Gastroesophageal sphincter (tissue), 4 donors: ENCODE results near the gene ZNF664. TPM values are rescaled to one million over a fixed set of nuclear protein-coding genes. Genes with fewer than 3 reads are reported as not detected.

Experiments
- ATAC-seq: fragments of 150-250 bp; one replicate; pipeline ENCODE4 v1.9.1; 2016; ENCODE audit warnings: mild to moderate bottlenecking, moderate library complexity
- H3K27ac ChIP-seq, 4 donors: fragments of 200-600 bp; sonication (generic) in 3 of 4; 1 replicate in 3 of 4; 2 replicates in 1 of 4; pipeline ENCODE4 v1.5.1; 2016 to 2019
- H3K27me3 ChIP-seq: fragments of 200-600 bp; sonication (generic); one replicate; pipeline ENCODE4 v1.5.1; 2019
- H3K36me3 ChIP-seq, 2 donors: fragments of 200-600 bp; sonication (generic); one replicate each; pipeline ENCODE4 v1.5.1; 2019; ENCODE audit warnings: control low read depth in 1 of 2
- H3K4me1 ChIP-seq, 3 donors: fragments of 200-600 bp; sonication (generic); 1 replicate in 2 of 3; 2 replicates in 1 of 3; pipeline ENCODE4 v1.5.1; 2016 to 2019; ENCODE audit warnings: control low read depth in 2 of 3
- H3K4me3 ChIP-seq, 2 donors: fragments of 200-600 bp; sonication (generic); one replicate each; pipeline ENCODE4 v1.5.1; 2019; ENCODE audit warnings: mild to moderate bottlenecking in 1 of 2, moderate library complexity in 1 of 2
- H3K9me3 ChIP-seq, 3 donors: fragments of 200-600 bp; sonication (generic); one replicate each; pipeline ENCODE4 v1.5.1; 2017 to 2019; ENCODE audit warnings: control low read depth in 2 of 3
- CTCF ChIP-seq, 4 experiments: fragments of 200-600 bp in 2 of 4; fragments of 450-650 bp in 2 of 4; sonication (generic) in 1 of 4; IDR thresholded peaks; one replicate each; pipeline ENCODE4 v1.5.1; 2017 to 2019; ENCODE audit warnings: antibody characterized with exemption in 4 of 4, mild to moderate bottlenecking in 2 of 4, moderate library complexity in 2 of 4
- EP300 ChIP-seq: sonication (generic); formaldehyde crosslinking; IDR thresholded peaks from one replicate; pipeline ENCODE4 v1.6.1; 2017; ENCODE audit warnings: antibody characterized with exemption, mild to moderate bottlenecking
- POLR2A ChIP-seq, 2 donors: fragments of 450-650 bp; IDR thresholded peaks; one replicate each; pipeline ENCODE4 v1.6.1; 2017; ENCODE audit warnings: antibody characterized with exemption in 2 of 2, mild to moderate bottlenecking in 2 of 2, moderate library complexity in 1 of 2
- POLR2AphosphoS5 ChIP-seq: sonication (generic); formaldehyde crosslinking; IDR thresholded peaks from one replicate; pipeline ENCODE4 v1.6.1; 2017; ENCODE audit warnings: antibody characterized with exemption
- WGBS, 2 donors: methylation state at CpG; one replicate each; pipeline ENCODE4 v1.1.5; 2018; ENCODE audit warnings: low coverage in 1 of 2; 5-methylcytosine and 5-hydroxymethylcytosine counted together
- total RNA-seq, 4 donors: library from RNA; depleted of rRNA; stranded (reverse); fragments of >200 nt; gene quantifications; one replicate each; pipeline ENCODE4 v1.1.0, GENCODE V29; 2016

The ZNF664 gene
- total RNA-seq, 4 donors from 2014 or later = 58.7 to 95.5 (median 78.2) TPM

GRCh38 chr12:123951467-123951866, 21.5 kb upstream of the ZNF664 start:
- H3K4me1 ChIP-seq = peaks cover 0 to 41% (median 0%) of the 10 kb centered on the region in 3 donors
- peaks cover 0 to 4% of the 10 kb centered on the region in 2 donors for H3K36me3 ChIP-seq
- TF ChIP-seq POLR2A (IDR thresholded peaks at IDR 0.05) (no peak), CTCF (IDR thresholded peaks at IDR 0.05) (no peak), EP300 (no peak), POLR2AphosphoS5 (no peak)
- H3K4me3 ChIP-seq = no peak overlapping the region
- no peaks in the 10 kb centered on the region for H3K9me3 ChIP-seq
- no peak overlapping the region for H3K27ac ChIP-seq
- ATAC-seq = no peak
- H3K27me3 ChIP-seq = no peaks in the 10 kb centered on the region
- WGBS, 2 donors = 77 to 78% methylated on average over 3 to 4 of the region's 4 CpGs

GRCh38 chr12:123952037-123952436, 21.0 kb upstream of the ZNF664 start:
- 31 to 63% methylated on average over 2 of the region's 2 CpGs for WGBS, 2 donors
- Histone ChIP-seq H3K27ac (no peak overlapping the region), H3K4me1 (peaks cover 0 to 35% (median 0%) of the 10 kb centered on the region in 3 donors), H3K9me3 (no peaks in the 10 kb centered on the region), H3K36me3 (peaks cover 0 to 4% of the 10 kb centered on the region in 2 donors), H3K27me3 (no peaks in the 10 kb centered on the region), H3K4me3 (no peak overlapping the region)
- ATAC-seq = no peak
- no peak for TF ChIP-seq POLR2AphosphoS5
- TF ChIP-seq EP300 = no peak
- no peak for TF ChIP-seq POLR2A (IDR thresholded peaks at IDR 0.05)
- no peak for TF ChIP-seq CTCF (IDR thresholded peaks at IDR 0.05)

GRCh38 chr12:123954647-123955350, 18.2 kb upstream of the ZNF664 start:
- WGBS, 2 donors = 80 to 82% methylated on average over 1 to 2 of the region's 10 CpGs
- TF ChIP-seq CTCF (IDR thresholded peaks at IDR 0.05) = no peak
- TF ChIP-seq POLR2A (IDR thresholded peaks at IDR 0.05) = no peak
- TF ChIP-seq POLR2AphosphoS5 = no peak
- no peak for TF ChIP-seq EP300
- Histone ChIP-seq H3K27me3 (no peaks in the 10 kb centered on the region), H3K27ac (no peak overlapping the region), H3K4me3 (no peak overlapping the region), H3K4me1 (peaks cover 0 to 26% (median 0%) of the 10 kb centered on the region in 3 donors), H3K9me3 (no peaks in the 10 kb centered on the region), H3K36me3 (peaks cover 0 to 13% of the 10 kb centered on the region in 2 donors)
- no peak for ATAC-seq

GRCh38 chr12:123956249-123956648, 16.8 kb upstream of the ZNF664 start:
- H3K27me3 ChIP-seq = no peaks in the 10 kb centered on the region
- no peaks in the 10 kb centered on the region for H3K9me3 ChIP-seq
- ATAC-seq = no peak
- H3K4me3 ChIP-seq = no peak overlapping the region
- WGBS, 2 donors = 82 to 100% methylated on average over 2 to 9 of the region's 9 CpGs
- H3K27ac ChIP-seq = no peak overlapping the region
- H3K36me3 ChIP-seq = peaks cover 0 to 12% of the 10 kb centered on the region in 2 donors
- H3K4me1 ChIP-seq = peaks cover 0 to 13% (median 0%) of the 10 kb centered on the region in 3 donors
- TF ChIP-seq POLR2AphosphoS5 (no peak), CTCF (IDR thresholded peaks at IDR 0.05) (no peak), POLR2A (IDR thresholded peaks at IDR 0.05) (no peak), EP300 (no peak)

- Histone ChIP-seq H3K36me3 (peaks cover 0 to 12% of the 10 kb centered on the region in 2 donors), H3K27ac (no peak overlapping the region), H3K9me3 (no peaks in the 10 kb centered on the region), H3K4me1 (peaks cover 0 to 3% (median 0%) of the 10 kb centered on the region in 3 donors), H3K4me3 (no peak overlapping the region), H3K27me3 (no peaks in the 10 kb centered on the region)
- WGBS, 2 donors = 88 to 100% methylated on average over 1 to 3 of the region's 3 CpGs
- ATAC-seq = no peak
- TF ChIP-seq EP300 = no peak
- no peak for TF ChIP-seq POLR2A (IDR thresholded peaks at IDR 0.05)
- no peak for TF ChIP-seq POLR2AphosphoS5
- TF ChIP-seq CTCF (IDR thresholded peaks at IDR 0.05) = no peak
Observed at GRCh38 chr12:123957196-123957595, 15.8 kb upstream of the ZNF664 start.
